Body of pancreas (tissue), 4 donors: ENCODE measurements around the gene CFAP58. TPM values are rescaled to one million over a fixed set of nuclear protein-coding genes. Genes with fewer than 3 reads are reported as not detected.

Experiments used
- ATAC-seq: fragments of 150-250 bp; one replicate; pipeline ENCODE4 v1.9.1; 2016
- DNase-seq, 4 donors: peaks; one replicate each; pipeline ENCODE4 v3.0.0-alpha.2; 2019
- H3K27ac ChIP-seq, 4 donors: fragments of 200-600 bp; sonication (generic); 1 replicate in 3 of 4; 2 replicates in 1 of 4; pipeline versions ENCODE4 v1.5.1 to v1.6.1; 2016 to 2019; ENCODE audit warnings: mild to moderate bottlenecking in 1 of 4, mixed read lengths in 1 of 4, moderate library complexity in 1 of 4
- H3K27me3 ChIP-seq, 2 donors: fragments of 200-600 bp; sonication (generic); one replicate each; pipeline ENCODE4 v1.6.0; 2016; ENCODE audit warnings: mild to moderate bottlenecking in 1 of 2
- H3K36me3 ChIP-seq, 2 donors: fragments of 200-600 bp; sonication (generic); replicated peaks in 1 of 2; 2 replicates each; pipeline ENCODE4 v1.5.1; 2016; ENCODE audit warnings: low read depth in 2 of 2; ENCODE audit not compliant: insufficient read depth in 1 of 2
- H3K4me1 ChIP-seq: fragments of 200-600 bp; sonication (generic); one replicate; pipeline ENCODE4 v1.6.0; 2016
- H3K4me3 ChIP-seq, 2 donors: fragments of 200-600 bp; sonication (generic); 1 replicate in 1 of 2; 2 replicates in 1 of 2; pipeline ENCODE4 v1.5.1; 2016 to 2019
- H3K9me3 ChIP-seq, 3 donors: fragments of 200-600 bp; sonication (generic); 1 replicate in 2 of 3; 2 replicates in 1 of 3; pipeline ENCODE4 v1.5.1; 2016
- CTCF ChIP-seq, 7 experiments: fragments of 450-650 bp in 4 of 7; fragments of 200-600 bp in 3 of 7; sonication (generic) in 3 of 7; IDR thresholded peaks; one replicate each; pipeline ENCODE4 v1.5.1; 2016 to 2019; ENCODE audit warnings: antibody characterized with exemption in 7 of 7
- POLR2A ChIP-seq, 3 donors: fragments of 450-650 bp; IDR thresholded peaks; one replicate each; pipeline ENCODE4 v1.6.1; 2016; ENCODE audit warnings: antibody characterized with exemption in 3 of 3, mild to moderate bottlenecking in 2 of 3
- WGBS, 2 donors: methylation state at CpG; one replicate each; pipeline ENCODE4 v1.1.5; 2017; 5-methylcytosine and 5-hydroxymethylcytosine counted together
- intact Hi-C: fragments of 100-400 bp; cut with DNase I; formaldehyde crosslinking; loops from one replicate; pipeline ENCODE4 v1.15.1; 2023
- total RNA-seq, 2 donors: library from RNA; depleted of rRNA; stranded (reverse); fragments of >200 nt; gene quantifications; one replicate each; pipeline ENCODE4 v1.1.0, GENCODE V29; 2016

The CFAP58 gene
- total RNA-seq, 2 donors from 2014 or later = 0.26 TPM; not detected in 1

- Histone ChIP-seq H3K9me3 (no peaks in the 10 kb centered on the region), H3K4me1 (no peaks in the 10 kb centered on the region), H3K27me3 (no peaks in the 10 kb centered on the region), H3K36me3 (no peaks in the 10 kb centered on the region), H3K27ac (no peak overlapping the region), H3K4me3 (no peak overlapping the region)
- DNase-seq = no peak
- WGBS, 2 donors = 34 to 52% methylated on average over 7 of the region's 7 CpGs
- TF ChIP-seq POLR2A (IDR thresholded peaks at IDR 0.05) = no peak
- TF ChIP-seq CTCF (IDR thresholded peaks at IDR 0.05) = peak in 2 of 7 experiments; percentile 23 to 30
- ATAC-seq = no peak
- intact Hi-C loops = no loop called here
Observed at GRCh38 chr10:104406715-104407650, 53.4 kb downstream of the CFAP58 start.

GRCh38 chr10:104413528-104413927 lies 59.9 kb downstream of the CFAP58 start:
- H3K27ac ChIP-seq = no peak overlapping the region
- no peaks in the 10 kb centered on the region for H3K27me3 ChIP-seq
- no peaks in the 10 kb centered on the region for H3K9me3 ChIP-seq
- intact Hi-C loops = no loop called here
- DNase-seq (no peak), ATAC-seq (no peak)
- H3K4me1 ChIP-seq = no peaks in the 10 kb centered on the region
- TF ChIP-seq POLR2A (IDR thresholded peaks at IDR 0.05) (no peak), CTCF (IDR thresholded peaks at IDR 0.05) (no peak)
- H3K36me3 ChIP-seq = no peaks in the 10 kb centered on the region
- 57 to 70% methylated on average over 1 of the region's 1 CpG for WGBS, 2 donors
- H3K4me3 ChIP-seq = no peak overlapping the region

- Histone ChIP-seq H3K27ac (no peak overlapping the region), H3K9me3 (no peaks in the 10 kb centered on the region), H3K27me3 (no peaks in the 10 kb centered on the region), H3K36me3 (no peaks in the 10 kb centered on the region), H3K4me1 (no peaks in the 10 kb centered on the region), H3K4me3 (no peak overlapping the region)
- TF ChIP-seq CTCF (IDR thresholded peaks at IDR 0.05) (no peak), POLR2A (IDR thresholded peaks at IDR 0.05) (no peak)
- 73 to 84% methylated on average over 7 of the region's 7 CpGs for WGBS, 2 donors
- DNase-seq (no peak), ATAC-seq (no peak)
- intact Hi-C loops = no loop called here
Observed at GRCh38 chr10:104415526-104416165, 62.0 kb downstream of the CFAP58 start.

GRCh38 chr10:104416851-104417250 lies 63.2 kb downstream of the CFAP58 start:
- no peaks in the 10 kb centered on the region for H3K27me3 ChIP-seq
- H3K9me3 ChIP-seq = no peaks in the 10 kb centered on the region
- H3K27ac ChIP-seq = no peak overlapping the region
- no peak overlapping the region for H3K4me3 ChIP-seq
- TF ChIP-seq CTCF (IDR thresholded peaks at IDR 0.05) (no peak), POLR2A (IDR thresholded peaks at IDR 0.05) (no peak)
- no peaks in the 10 kb centered on the region for H3K36me3 ChIP-seq
- intact Hi-C loops = no loop called here
- no peaks in the 10 kb centered on the region for H3K4me1 ChIP-seq
- no peak for DNase-seq
- no peak for ATAC-seq
- 73 to 75% methylated on average over 1 of the region's 1 CpG for WGBS, 2 donors
